Renal cortex interstitium (tissue), 11 donors: ENCODE data around the gene ATP1A3. TPM values are rescaled to one million over a fixed set of nuclear protein-coding genes. Genes with fewer than 3 reads are reported as not detected.
"Not testable (repeated sequence)": the region's sequence is repeated elsewhere in the genome, so short reads cannot be mapped to it uniquely, and the experiment has no call there.

ENCODE experiments used
- DNase-seq, 11 donors: peaks; one replicate each; pipeline ENCODE4 v3.0.0-alpha.2; 2013; ENCODE audit warnings: low read depth in 9 of 11, low spot score in 4 of 11; ENCODE audit errors: extremely low read depth in 1 of 11
- polyA plus RNA-seq, 3 donors: library from polyadenylated mRNA; unstranded; fragments of 120-200 nt; gene quantifications; one replicate each; pipeline ENCODE4 v1.2.1, GENCODE V29; 2013; ENCODE audit not compliant: insufficient read length in 3 of 3

The ATP1A3 gene
- polyA plus RNA-seq, 3 donors: 0.39 to 0.99 TPM; not detected in 1

GRCh38 chr19:41959056-41960053 lies 34.7 kb downstream of the ATP1A3 start, which contains the start of gene RABAC1:
RABAC1 (minus strand) TSS chr19:41959321; CDS start chr19:41959292, 29 bp downstream.
- peak in 10 of 11 donors; percentile 69 to 92 (median 88) for DNase-seq

- peak in 8 of 11 donors; percentile 59 to 73 (median 68) for DNase-seq
These were observed 35.5 kb downstream of the ATP1A3 start for GRCh38 chr19:41958367-41959055.

- DNase-seq: peak in 10 of 11 donors; percentile 54 to 87 (median 77)
These were observed 36.1 kb downstream of the ATP1A3 start for GRCh38 chr19:41957838-41958366.

- no peak for DNase-seq
These were observed 36.7 kb downstream of the ATP1A3 start for GRCh38 chr19:41957161-41957837.

GRCh38 chr19:41956621-41957020 lies 37.4 kb downstream of the ATP1A3 start:
- no peak for DNase-seq

GRCh38 chr19:41955521-41955920 lies 38.5 kb downstream of the ATP1A3 start:
- no peak for DNase-seq

- DNase-seq: peak in 6 of 11 donors; percentile 52 to 57 (median 55)
These were observed 42.3 kb downstream of the ATP1A3 start for GRCh38 chr19:41951686-41952172.

- DNase-seq: no peak
These were observed 46.9 kb downstream of the ATP1A3 start for GRCh38 chr19:41947091-41947490.

- no peak for DNase-seq
These were observed 48.8 kb downstream of the ATP1A3 start for GRCh38 chr19:41945135-41945766.

GRCh38 chr19:41944336-41944735 lies 49.7 kb downstream of the ATP1A3 start:
- DNase-seq: no peak

- no peak for DNase-seq
These were observed 52.4 kb downstream of the ATP1A3 start for GRCh38 chr19:41941410-41942202.

GRCh38 chr19:41940731-41941409 lies 53.2 kb downstream of the ATP1A3 start:
- no peak for DNase-seq

GRCh38 chr19:41939861-41940730 lies 53.9 kb downstream of the ATP1A3 start:
- peak in 7 of 11 donors; percentile 29 to 63 (median 43) for DNase-seq

- not testable (repeated sequence) for DNase-seq
These were observed 54.8 kb downstream of the ATP1A3 start for GRCh38 chr19:41939209-41939608.

GRCh38 chr19:41937525-41938468 lies 56.2 kb downstream of the ATP1A3 start:
- no peak for DNase-seq
